RPMI8226 (cell line): ENCODE results near the gene ZNF593OS.

ENCODE experiments used
- DNase-seq: peaks from one replicate; pipeline ENCODE4 v3.0.0-alpha.2; 2015

Gene ZNF593OS

DNA sequence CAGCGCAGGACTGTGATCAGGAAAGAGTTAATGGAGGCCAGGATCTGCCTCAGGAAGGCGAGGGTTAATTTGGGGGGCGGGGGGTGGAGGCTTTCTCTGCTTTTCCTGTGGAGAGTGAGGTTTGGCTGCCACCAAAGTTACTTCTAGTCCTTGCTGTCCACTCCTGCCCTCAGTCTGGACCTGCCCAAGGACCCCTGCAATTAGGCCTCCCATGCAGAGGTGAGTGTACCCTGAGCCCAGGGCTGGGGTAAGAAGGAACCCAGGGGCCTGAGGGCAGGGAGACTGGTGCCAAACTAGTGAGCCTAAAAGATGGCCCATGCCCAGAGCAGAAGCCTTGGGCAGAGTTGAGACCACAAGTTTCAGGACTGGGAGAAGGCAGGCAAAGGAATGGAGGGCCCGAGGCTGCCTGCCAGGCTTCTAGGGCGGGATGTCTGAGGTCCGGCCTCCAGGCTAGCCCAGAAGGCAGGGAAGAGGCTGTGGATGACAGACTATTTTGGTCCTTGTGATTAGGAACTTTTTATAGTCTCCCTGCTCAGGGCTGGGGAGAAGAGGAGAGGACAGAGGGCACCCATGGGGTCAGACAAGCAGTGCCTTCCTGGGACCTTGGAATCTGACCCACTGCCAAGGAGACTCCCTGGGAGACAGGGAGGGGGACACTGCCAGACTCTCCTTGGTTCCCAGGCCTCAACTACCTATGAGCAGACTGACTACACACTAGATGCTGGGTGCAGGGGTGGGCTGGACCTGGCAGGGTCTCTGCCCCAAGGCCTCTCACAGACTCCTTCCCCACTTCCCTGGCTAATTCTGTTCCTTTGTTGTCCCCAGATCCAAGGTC is 12.5 kb downstream of the ZNF593OS start, which contains the start of gene FAM110D:
FAM110D (plus strand) TSS at position 172 of the 835 bp plus-strand sequence. CDS start 2,213 bp downstream, outside the sequence.
- no peak for DNase-seq

DNA sequence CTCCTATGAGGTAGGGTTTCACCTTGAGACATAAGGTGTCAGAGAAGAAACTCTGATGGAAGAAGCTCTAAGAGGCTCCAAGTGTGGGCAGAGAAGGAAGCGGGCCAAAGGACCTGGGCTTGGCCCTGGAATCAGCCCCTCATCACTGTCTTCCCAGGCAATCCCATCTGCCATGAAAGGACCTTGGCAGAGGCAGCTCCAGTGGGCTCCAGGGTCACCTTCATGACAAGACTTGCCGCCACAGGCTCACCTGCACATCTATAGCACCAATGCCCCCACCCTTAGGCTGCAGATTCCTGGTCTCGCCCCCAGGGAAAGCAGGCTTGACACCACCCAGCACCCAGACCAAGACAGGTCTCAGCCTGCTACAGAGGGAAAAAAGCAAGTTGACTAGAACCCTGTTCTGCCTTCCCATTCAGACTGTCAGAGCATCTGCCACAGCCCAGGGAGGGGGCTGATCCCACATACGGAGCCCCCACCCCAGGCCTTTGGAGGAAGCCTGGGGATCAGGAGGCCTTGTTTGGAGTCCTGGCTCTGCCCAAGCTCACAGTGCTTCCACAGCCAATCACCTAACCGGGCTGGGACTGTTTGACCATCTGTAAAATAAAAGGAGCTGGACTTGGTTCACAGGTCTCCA is 13.2 kb downstream of the ZNF593OS start:
- DNase-seq: no peak

DNA sequence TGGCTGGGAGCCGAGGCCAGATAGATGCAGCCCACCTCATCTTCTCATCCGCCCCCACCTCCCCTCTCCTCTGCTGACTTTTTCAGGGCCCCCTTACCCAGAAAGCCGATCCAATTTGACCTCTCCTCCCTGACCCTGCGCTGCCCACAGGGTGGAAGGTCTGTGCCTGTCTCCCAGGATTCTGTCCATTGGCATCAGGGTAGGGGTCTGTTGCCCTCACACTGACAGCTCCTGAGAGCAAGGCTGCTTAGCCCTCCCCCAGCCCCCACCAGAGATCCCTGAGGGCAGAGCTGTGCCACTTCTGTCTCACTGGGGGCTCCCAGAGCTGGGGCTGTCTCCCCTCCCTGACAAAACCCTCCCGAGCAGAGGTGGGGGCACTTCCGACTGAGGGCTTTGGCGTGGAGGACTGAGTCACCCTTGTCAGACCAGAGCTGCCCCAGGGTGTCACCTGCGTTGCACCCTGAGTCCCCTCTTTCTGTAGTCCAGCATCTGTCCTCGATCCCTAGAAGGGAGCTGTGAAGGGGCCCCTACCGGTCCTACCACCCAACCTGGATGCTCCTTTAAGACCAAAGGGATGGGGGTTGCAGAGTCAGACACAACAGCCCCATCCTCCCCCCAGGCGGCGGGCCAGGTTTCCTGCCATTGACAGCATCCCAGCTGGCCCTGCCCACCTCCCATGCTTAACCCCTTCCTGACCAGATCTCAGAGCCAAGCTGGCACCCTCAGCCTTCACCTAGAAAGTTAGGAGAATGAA is 15.2 kb downstream of the ZNF593OS start:
- DNase-seq: peak; percentile 38

DNA sequence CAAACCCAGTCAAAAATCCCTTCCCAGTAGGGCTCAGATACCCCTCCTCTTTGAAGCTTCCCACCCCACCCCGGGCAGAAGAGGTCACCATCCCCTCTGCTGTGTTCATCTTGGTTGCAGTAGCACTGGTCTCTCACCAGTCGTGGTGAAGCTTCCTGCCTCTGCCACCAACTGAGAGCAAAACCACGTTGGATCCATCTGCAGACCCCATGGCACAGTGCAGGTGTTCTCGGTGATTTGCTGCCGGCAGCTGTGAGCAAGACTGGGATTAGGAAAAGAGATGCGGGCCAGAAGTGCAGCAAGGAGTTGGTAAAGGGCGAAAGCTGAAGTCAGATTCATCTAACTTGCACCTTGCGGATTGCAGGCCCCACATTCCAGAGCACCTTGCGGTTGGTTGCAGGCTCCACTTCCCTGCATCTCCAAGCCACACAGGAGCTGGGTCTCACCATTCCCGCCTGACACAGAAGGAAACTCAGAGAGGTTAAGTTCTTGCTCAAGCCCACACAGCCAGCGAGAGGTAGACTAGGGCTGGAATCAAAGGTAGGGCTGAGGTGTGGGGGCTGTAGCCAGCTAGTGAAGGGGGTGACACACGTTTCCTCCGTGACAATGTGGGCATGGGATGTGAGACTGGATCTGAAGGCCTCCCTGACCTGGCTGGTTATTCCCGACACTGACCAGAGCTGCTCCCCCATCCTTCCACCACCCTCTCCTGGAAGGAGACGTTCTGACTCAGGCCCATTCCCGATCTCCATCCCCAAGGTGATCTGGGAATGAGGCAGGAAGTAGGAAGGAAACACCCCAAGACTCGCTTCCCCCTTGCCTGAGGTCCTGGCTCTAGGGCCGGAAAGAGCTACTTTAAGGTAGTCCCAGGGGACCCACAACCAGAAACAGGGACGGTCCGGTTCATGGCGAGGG is 16.0 kb downstream of the ZNF593OS start:
- no peak for DNase-seq

DNA sequence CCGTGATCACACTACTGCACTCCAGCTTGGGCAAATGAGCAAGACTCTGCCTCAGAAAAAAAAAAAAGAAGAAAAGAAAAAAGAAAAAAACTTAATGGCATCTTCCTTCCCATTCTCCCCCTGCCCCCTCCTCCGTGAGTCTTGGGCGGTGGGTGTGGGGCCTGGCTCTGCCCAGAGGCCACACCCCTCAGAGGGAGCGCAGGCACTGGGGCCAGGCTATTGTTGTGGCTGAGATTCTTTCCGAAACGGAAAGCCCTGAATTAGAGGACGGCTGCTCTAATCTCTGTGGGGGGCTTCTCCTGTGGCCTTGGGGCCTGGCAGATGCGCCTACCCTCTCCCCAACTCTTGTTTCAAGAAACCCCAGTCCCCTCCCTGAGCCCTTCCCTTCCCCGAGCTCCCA is 16.9 kb downstream of the ZNF593OS start:
- no peak for DNase-seq

DNA sequence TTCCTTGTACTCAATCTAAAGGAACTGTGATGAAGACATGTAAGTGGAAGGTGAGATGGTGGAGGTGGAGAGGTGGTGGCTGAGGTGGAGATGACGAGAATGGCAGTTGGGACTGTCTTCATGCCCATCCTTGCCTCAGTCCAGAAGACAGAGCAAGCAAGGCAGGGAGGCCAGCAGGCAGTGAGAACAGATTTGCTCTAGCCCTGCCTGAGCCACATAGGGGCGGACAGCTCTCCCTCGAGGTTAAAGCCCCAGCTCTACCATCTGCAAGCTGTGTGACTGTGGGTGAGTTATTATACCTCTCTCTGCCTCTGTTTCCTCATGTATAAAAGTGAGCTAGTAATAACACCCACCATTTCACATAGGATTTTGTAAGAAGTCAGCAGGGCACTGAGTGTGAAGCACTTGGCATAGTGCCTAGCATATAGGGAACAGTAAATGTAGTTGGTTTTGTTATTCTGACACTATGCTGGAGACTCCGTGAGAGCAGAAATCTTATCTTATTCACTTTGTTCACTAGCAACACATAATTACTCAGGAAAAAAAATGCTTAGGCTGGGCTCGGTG is 17.6 kb downstream of the ZNF593OS start:
- DNase-seq: no peak

DNA sequence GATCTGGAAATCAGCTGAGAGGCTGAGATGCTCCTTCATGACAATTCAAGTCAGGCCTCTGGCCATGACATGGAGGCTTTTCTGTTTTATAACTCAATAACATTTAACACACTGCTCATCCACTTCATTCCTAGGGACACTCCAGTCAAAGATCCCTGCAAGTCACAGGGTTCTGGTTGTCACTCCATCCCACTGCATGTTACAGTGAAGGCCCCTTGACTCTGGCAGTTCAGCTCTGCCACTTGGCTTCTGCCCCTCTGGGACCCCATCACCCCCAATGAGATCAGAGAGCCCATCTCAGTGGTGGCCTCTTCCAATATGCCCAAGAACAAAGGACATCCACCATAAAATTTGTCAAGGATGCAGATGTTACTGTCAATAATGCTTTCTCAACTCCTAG is 22.7 kb downstream of the ZNF593OS start:
- no peak for DNase-seq

DNA sequence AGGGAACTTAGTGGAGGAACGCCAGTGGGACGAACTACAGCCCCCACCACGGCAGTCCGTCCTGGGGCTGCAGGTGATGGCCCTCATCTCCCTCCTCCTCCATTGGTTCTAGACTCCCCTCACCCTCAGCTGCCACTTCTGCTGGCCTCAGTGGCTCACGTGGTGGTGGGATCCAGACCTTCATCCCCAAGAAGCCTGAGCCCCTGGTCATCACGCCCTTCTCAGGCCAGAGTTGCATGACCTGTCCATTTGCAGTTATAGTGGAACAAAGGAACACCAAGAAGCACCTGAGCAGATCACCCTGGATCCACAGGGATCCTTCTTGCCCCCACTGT is 25.7 kb downstream of the ZNF593OS start:
- DNase-seq: no peak

DNA sequence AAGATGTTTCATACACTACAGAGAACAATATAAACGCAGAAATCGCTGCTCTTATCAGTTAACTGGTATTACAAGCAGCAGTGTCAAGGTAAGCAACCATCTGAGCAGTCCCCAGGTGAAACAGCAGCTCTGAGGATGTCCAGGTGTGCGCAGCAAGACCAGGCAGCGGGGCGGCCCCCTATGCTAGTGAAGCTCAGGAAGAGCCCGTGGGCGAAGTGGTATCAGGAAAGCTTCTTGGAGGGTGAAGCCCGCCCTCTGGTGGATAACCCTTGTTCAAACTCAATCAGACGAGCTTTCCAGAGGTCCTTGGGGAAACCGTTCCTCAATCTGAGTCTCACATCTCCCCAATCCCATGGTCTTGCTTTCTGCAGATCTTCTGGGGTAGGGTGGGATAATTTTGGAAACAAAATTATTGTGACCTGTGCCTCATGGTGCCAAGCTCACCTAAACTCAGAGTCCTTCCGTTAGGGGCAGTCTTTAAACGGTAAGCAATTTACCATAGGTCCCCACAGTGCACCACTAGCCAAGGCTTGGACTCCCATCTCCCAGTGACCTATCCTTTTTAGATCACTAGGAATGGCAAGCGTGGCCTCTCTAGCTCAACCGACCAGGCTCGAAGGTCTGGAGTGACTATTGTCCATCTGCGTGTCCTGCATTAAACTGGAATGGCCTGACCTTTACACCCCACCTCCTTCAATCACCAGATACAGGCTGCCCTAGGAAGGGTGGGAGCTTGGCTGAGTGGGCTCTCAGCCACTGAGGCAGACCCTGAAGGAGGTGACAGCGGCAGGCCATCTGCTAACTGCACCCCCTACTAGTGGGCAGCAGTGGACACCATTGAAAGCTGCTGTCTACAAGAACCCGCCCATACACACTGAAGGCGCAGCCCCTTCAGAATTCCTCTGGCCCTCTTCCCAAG is 26.3 kb downstream of the ZNF593OS start:
- DNase-seq: peak; percentile 90

DNA sequence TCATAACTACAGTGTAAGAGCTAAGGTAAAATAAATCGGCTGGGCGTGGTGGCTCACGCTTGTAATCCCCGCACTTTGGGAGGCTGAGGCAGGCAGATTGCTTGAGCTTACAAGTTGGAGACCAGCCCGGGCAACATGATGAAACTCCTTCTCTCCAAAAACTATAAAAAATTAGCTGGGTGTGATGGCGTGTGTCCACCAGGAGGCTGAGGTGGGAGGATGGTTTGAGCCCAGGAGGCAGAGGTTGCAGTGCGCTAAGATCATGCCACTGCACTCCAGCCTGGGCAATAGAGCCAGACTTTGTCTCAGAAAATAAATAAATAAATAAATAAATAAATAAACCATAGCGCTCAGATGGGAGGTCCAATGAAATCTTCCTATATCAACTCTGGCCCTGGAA is 29.5 kb downstream of the ZNF593OS start:
- DNase-seq: no peak

DNA sequence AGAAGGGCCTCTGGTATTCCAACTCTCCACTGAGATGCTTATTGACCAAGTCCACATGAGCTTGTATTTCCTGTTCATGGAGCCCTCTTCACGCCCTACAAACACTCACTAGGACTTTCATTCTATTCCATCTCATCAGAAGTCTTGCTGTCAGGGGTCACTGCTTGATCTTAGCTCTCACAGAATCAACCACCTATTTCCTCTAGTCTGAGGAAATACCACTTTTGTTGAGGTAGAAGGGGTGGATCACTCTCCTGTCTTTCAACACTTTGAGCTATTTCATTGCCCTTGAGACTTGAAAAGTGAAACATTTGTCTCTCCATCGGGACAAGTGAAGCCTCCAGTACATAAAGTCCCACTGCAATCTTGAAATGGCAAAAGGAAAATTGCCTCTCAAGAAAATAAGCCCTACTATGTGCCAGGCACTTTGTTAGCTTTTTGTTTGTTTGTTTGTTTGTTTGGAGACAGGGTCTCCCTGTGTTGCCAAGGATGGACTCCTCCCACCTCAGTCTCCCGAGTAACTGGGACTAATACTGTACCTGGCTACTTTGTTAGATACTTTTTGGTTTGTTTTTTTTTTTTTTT is 32.6 kb downstream of the ZNF593OS start:
- no peak for DNase-seq

DNA sequence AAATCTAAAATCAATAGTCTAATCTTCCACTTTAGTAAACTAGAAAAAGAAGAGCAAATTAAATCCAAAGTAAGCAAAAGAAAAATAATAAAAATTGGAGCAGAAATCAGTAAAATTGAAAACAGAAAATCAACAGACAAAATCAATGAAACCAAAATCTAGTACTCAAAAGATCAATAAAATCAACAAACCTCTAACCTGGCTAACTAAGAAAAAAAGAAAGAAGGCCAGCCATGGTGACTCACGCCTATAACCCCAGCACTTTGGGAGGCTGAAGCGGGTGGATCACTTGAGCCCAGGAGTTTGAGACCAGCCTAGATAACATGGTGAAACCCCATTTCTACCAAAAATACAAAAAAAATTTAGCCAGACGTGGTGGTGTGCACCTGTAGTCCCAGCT is 37.2 kb downstream of the ZNF593OS start:
- DNase-seq: no peak

DNA sequence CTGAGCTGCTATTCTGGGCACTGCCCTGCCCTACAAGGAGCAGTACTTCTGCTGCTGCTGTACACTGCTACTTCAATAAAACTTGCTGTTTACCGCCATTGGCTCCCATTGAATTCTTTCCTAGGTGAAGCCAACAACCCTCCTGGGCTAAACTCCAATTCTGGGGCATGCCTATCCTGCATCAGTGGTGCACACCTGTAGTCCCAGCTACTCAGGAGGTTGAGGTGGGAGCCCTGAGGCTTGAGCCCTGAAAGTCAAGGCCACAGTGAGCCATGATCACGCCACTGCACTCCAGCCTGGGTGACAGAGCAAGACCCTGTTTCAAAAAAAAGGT is 38.8 kb downstream of the ZNF593OS start:
- DNase-seq: no peak

DNA sequence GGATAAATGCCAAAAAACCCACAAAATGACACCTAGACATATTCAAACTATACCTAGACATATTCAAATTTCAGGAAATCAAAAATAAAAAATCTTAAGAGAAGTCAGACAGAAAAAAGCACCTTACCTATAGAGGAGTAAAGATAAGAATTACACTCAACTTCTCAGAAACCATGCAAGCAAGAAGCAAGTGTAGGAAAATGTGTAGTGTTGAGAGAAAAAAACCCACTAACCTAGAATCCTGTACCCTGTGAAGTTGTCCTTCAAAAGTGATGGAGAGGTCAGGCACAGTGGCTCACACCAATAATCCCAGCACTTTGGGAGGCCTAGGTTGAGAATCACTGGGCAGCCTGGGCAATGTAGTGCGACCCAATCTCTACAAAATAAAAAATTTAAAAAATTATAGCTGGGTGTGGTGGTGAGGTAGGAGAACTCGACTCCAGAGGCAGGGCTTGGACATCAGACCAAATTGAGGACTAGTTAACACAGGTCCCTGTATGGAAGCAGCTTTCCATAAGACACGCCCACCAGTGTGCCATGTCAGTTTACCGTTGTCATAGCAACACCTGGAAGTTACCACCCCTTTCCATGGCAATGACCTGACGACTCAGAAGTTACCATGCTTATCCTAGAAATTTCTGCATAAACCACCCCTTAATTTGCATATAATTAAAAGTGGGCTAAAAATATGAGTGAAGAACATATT is 39.4 kb downstream of the ZNF593OS start:
- no peak for DNase-seq

DNA sequence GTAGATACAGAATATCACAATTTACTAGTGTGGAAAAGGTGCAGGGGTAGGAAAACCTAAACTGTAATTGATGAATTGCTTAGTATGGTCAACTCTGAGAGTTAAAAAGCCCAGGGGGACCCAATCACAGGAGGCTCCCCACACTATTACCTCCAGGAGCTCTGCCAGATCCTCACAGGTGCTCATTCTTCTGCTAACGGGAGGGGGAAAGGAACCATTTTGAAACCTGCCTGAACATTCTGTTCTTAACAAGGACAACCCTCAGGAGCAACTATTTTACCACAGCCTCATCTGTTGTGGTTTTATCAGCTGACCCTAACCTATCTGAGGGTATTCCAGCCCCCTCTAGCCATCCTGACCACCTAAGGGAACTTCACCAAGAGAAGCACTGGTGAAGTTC is 40.9 kb downstream of the ZNF593OS start:
- DNase-seq: no peak

DNA sequence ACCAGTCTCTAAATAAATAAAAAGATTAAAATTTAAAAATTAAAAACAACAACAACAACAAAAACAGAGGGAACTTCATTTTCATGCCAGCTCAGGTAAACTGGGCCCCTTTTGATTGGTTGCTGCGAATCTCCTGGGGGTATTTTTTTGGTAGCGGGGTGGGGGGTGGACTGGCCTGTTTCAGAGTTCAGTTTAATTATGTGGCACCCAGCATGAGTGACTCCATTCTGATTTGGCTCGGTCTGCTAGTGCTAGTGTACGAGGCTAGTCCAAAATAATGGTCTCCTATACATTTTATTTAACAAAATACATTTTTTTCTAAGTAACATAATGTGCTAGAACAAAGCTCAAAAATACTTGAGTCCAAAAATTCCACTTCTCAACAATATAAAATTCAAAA is 41.9 kb downstream of the ZNF593OS start:
- DNase-seq: no peak

DNA sequence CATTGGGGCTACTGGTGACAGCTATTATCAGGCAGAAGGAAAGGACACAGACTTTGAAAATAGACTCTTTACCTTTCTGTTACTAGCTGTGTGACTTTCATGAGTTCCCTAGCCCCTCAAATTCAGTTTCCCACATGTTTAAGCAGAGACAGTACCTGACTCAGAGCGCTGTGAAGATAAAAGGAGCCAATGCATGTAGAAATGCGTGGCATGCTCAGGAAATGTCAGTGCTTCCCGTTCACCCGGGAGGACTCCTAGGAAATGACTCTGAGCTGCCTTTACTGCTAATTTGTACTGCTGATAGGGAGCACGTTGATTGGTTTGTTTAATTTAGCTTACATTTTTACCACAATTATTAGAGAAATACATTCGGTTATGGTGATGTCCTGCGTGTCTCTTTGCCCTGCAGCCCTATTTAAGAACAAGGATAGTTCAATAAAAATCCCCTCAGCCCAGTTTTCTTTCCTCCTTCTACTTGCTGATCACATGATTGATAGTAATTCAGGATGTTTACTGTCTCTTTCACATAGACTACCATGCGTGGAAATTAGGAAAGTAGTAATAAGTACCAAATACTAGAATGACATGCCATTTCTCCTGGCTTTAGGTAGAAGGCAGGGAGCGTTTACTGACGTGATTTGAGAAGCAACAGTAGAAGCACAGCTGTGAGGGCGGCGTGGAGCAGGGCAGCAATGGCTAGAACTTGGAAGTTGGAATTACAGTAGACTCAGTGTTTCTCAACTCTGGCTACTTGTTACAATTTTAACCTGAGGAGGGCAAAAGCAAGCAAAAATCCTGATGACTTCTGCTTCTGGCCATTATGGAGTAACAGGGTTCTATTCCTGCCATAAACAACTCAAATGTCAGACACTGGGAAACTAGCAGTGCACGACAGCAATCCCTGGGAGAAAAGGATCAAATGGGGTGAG is 44.1 kb downstream of the ZNF593OS start:
- DNase-seq: no peak

DNA sequence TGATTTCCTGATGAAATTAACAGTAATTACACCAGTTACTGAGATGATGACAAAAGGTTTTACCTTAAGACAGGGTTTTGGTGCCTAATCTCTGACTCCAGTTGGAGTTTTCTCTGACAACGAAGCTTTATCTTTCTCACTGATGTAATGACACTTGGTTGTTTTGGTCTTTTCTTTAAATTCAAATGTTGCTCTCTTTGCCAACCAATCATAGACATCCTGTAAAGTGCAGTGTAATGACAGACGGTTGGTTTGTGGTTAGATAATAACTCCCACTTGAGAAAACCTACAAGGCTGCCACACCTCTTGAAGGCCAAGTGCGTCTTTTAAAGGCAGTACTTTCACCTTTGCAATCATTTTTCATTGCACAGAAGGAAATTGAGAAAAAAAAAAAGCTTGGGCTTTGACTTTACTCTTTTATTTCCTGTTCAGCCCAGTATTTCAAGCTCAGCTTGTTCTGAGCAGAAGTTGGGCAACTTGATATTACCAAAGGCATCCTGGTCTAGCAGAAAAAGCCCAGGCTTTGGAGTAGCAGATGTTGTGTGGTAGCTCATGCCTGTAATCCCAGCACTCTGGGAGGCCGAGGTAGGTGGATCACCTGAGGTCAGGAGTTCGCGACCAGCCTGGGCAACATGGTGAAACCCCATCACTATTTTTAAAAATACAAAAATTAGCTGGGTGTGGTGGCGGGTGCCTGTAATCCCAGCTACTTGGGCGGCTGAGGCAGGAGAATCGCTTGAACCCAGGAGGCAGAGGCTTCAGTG is 45.1 kb downstream of the ZNF593OS start:
- DNase-seq: peak; percentile 90
